Neuronal stem cell (in vitro differentiated cells): ENCODE results near the gene KIAA1549.

Experiments used
- DNase-seq: peaks from one replicate; pipeline ENCODE4 v3.0.0-alpha.2; 2013; ENCODE audit warnings: low spot score
- H2AFZ ChIP-seq: one replicate; pipeline ENCODE4 v1.6.1; 2013; ENCODE audit warnings: mild to moderate bottlenecking, low read length, inconsistent platforms
- H2AK5ac ChIP-seq: 2 replicates; pipeline ENCODE4 v1.6.1; 2013; ENCODE audit warnings: low read depth, mild to moderate bottlenecking, inconsistent platforms, low read length, moderate library complexity, mixed read lengths
- H2BK120ac ChIP-seq: 2 replicates; pipeline ENCODE4 v1.6.1; 2013; ENCODE audit warnings: low read depth, mild to moderate bottlenecking, inconsistent platforms, low read length, moderate library complexity, mixed read lengths
- H2BK12ac ChIP-seq: one replicate; pipeline ENCODE4 v1.6.1; 2013; ENCODE audit warnings: low read length, inconsistent platforms
- H2BK15ac ChIP-seq: 2 replicates; pipeline ENCODE4 v1.6.1; 2013; ENCODE audit warnings: mild to moderate bottlenecking, low read length, inconsistent platforms, mixed read lengths
- H2BK5ac ChIP-seq: one replicate; pipeline ENCODE4 v1.6.1; 2013; ENCODE audit warnings: inconsistent platforms, mild to moderate bottlenecking, low read length, moderate library complexity
- H3K14ac ChIP-seq: one replicate; pipeline ENCODE4 v1.6.1; 2013; ENCODE audit warnings: low read length, inconsistent platforms
- H3K18ac ChIP-seq: 2 replicates; pipeline ENCODE4 v1.6.1; 2013; ENCODE audit warnings: low read length, inconsistent platforms
- H3K23ac ChIP-seq: 2 replicates; pipeline ENCODE4 v1.6.1; 2013; ENCODE audit warnings: low read depth, mild to moderate bottlenecking, mixed read lengths, low read length, inconsistent platforms; ENCODE audit not compliant: poor library complexity
- H3K27ac ChIP-seq: replicated peaks from 3 replicates; pipeline ENCODE4 v1.5.1; 2013; ENCODE audit warnings: low read length, inconsistent platforms
- H3K27me3 ChIP-seq, 3 experiments: 2 replicates each; pipeline ENCODE4 v1.6.1; 2013; ENCODE audit warnings: low read length in 3 of 3, mild to moderate bottlenecking in 2 of 3, inconsistent platforms in 1 of 3, low read depth in 1 of 3, mixed read lengths in 1 of 3, moderate library complexity in 1 of 3; ENCODE audit not compliant: control insufficient read depth in 3 of 3, insufficient read depth in 3 of 3
- H3K36me3 ChIP-seq, 2 donors: replicated peaks in 1 of 2; 2 replicates each; pipeline ENCODE4 v1.6.1; 2013; ENCODE audit warnings: low read length in 2 of 2; ENCODE audit not compliant: control insufficient read depth in 2 of 2, insufficient read depth in 2 of 2
- H3K4ac ChIP-seq: 2 replicates; pipeline ENCODE4 v1.6.1; 2013; ENCODE audit warnings: inconsistent platforms, mild to moderate bottlenecking, low read length, moderate library complexity
- H3K4me1 ChIP-seq, 2 donors: 1 replicate in 1 of 2; 2 replicates in 1 of 2; pipeline ENCODE4 v1.6.1; 2013; ENCODE audit warnings: low read length in 2 of 2, low read depth in 1 of 2; ENCODE audit not compliant: control insufficient read depth in 2 of 2, insufficient read depth in 1 of 2
- H3K4me2 ChIP-seq: one replicate; pipeline ENCODE4 v1.6.1; 2013; ENCODE audit warnings: mild to moderate bottlenecking, low read length, inconsistent platforms; ENCODE audit not compliant: insufficient read depth, poor library complexity, severe bottlenecking
- H3K4me3 ChIP-seq, 2 donors: 2 replicates each; pipeline ENCODE4 v1.5.1; 2013; ENCODE audit warnings: low read length in 2 of 2, mild to moderate bottlenecking in 2 of 2, inconsistent platforms in 1 of 2, moderate library complexity in 1 of 2
- H3K79me1 ChIP-seq: one replicate; pipeline ENCODE4 v1.6.1; 2013; ENCODE audit warnings: low read depth, mild to moderate bottlenecking, inconsistent platforms, low read length, moderate library complexity
- H3K9ac ChIP-seq: one replicate; pipeline ENCODE4 v1.6.1; 2013; ENCODE audit warnings: mild to moderate bottlenecking, low read depth, low read length, inconsistent platforms; ENCODE audit not compliant: poor library complexity
- H3K9me3 ChIP-seq, 2 donors: replicated peaks in 1 of 2; 2 replicates each; pipeline versions ENCODE3 to v1.6.1; 2013; ENCODE audit warnings: low read length in 2 of 2, mild to moderate bottlenecking in 2 of 2, inconsistent platforms in 1 of 2, low read depth in 1 of 2, mixed read lengths in 1 of 2, moderate library complexity in 1 of 2; ENCODE audit not compliant: control insufficient read depth in 2 of 2, insufficient read depth in 1 of 2
- H4K8ac ChIP-seq: one replicate; pipeline ENCODE4 v1.6.1; 2013; ENCODE audit warnings: low read depth, mild to moderate bottlenecking, inconsistent platforms, low read length, moderate library complexity
- H4K91ac ChIP-seq: one replicate; pipeline ENCODE4 v1.6.1; 2013; ENCODE audit warnings: low read length, low read depth, mild to moderate bottlenecking, inconsistent platforms; ENCODE audit not compliant: poor library complexity
- WGBS, 2 donors: extraction: QIAGEN DNeasy Blood & Tissue Kit; methylation state at CpG; one replicate each; pipeline ENCODE4 v1.1.7; 2013; ENCODE audit warnings: missing lambda C conversion rate in 2 of 2, mixed read lengths in 1 of 2; ENCODE audit not compliant: insufficient read length in 2 of 2, insufficient replicate concordance in 1 of 2; ENCODE audit errors: extremely low coverage in 2 of 2; 5-methylcytosine and 5-hydroxymethylcytosine counted together

The KIAA1549 gene

DNA sequence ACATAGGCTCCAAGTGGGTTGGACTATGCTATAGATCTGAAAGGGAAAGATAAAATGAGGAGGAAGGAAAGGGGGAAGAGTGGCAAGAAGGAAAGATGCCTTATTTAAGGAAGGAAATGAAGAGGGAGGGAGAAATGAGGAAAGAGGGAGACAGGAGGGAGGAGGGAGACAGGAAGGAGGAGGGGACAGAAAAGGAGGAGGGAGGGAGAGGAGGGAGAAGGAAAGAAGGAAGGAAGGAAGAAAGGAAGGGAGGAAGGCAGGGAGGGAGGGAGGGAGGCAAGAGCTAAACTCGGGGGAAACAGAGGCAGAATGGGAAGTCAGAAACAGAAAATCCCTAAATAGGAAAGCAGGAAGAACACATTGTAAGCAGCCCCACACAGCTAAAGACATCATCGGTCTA lies 67.4 kb downstream of the KIAA1549 start:
- no CpG with 5 or more reads among the region's 2 CpGs for WGBS, 2 donors
- H3K4ac ChIP-seq: no peak overlapping the region
- H3K23ac ChIP-seq: no peak overlapping the region
- no peak overlapping the region for H2BK15ac ChIP-seq
- no peak overlapping the region for H3K14ac ChIP-seq
- H3K27ac ChIP-seq: no peak overlapping the region
- H2BK5ac ChIP-seq: no peak overlapping the region
- H3K9ac ChIP-seq: no peak overlapping the region
- no peak for DNase-seq
- no peak overlapping the region for H4K8ac ChIP-seq
- peaks cover 37 to 87% of the 10 kb centered on the region in 2 donors for H3K36me3 ChIP-seq
- no peaks in the 10 kb centered on the region for H3K4me1 ChIP-seq
- H3K27me3 ChIP-seq: no peaks in the 10 kb centered on the region
- H3K4me3 ChIP-seq: no peak overlapping the region
- no peak overlapping the region for H3K4me2 ChIP-seq
- no peak overlapping the region for H2AFZ ChIP-seq
- H2BK120ac ChIP-seq: no peak overlapping the region
- no peak overlapping the region for H4K91ac ChIP-seq
- no peak overlapping the region for H2AK5ac ChIP-seq
- H2BK12ac ChIP-seq: no peak overlapping the region
- no peak overlapping the region for H3K18ac ChIP-seq
- no peaks in the 10 kb centered on the region for H3K79me1 ChIP-seq
- H3K9me3 ChIP-seq: peaks cover 0 to 14% of the 10 kb centered on the region in 2 donors

DNA sequence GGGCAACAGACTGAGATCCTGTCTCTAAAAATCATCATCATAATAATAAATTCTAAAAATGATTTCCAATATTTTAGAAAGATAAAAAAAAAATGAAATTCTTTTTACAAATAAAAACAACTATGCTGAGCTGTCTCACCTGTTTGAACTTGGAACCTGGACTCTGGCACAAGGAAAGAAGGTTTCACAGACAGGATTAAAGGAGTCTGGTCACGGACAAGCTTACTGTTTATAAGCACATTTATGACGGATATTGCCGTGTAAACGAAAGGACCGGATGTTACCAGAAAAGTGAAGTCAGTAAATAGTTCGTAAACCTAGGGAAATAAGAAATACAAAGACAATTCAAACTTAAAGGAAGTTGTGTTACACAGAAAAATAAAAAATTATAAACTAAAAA lies 70.2 kb downstream of the KIAA1549 start:
- Histone ChIP-seq H3K79me1 (no peaks in the 10 kb centered on the region), H3K18ac (no peak overlapping the region), H3K27ac (no peak overlapping the region), H3K36me3 (peaks cover 22 to 87% of the 10 kb centered on the region in 2 donors), H4K8ac (no peak overlapping the region), H2AFZ (no peak overlapping the region), H2BK15ac (no peak overlapping the region), H2AK5ac (no peak overlapping the region), H2BK5ac (no peak overlapping the region), H2BK120ac (no peak overlapping the region), H4K91ac (no peak overlapping the region), H3K4me1 (no peaks in the 10 kb centered on the region), H3K14ac (no peak overlapping the region), H3K9me3 (peaks cover 0 to 12% of the 10 kb centered on the region in 2 donors), H3K4ac (no peak overlapping the region), H3K23ac (no peak overlapping the region), H2BK12ac (no peak overlapping the region), H3K4me2 (no peak overlapping the region), H3K4me3 (no peak overlapping the region), H3K9ac (no peak overlapping the region), H3K27me3 (no peaks in the 10 kb centered on the region)
- WGBS, 2 donors: no CpG with 5 or more reads among the region's 6 CpGs
- no peak for DNase-seq

DNA sequence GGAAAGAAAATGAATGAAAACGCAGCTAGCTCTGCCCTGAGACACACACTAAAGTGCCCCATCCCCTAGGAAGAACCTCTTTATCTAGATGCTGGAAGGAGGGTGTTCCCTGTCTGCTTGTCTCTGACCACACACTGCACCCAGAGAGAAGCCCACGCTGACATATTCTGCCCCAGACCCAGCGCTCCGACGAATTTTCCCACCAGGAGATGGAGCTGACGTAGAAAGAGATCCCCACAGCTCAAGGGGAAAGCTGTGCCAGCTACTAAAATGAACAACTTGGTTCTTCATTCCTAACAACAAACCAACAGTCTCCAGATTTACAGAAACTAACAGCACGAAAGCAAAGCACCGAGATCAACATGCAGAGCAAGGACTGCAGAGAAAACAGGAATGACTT lies 73.3 kb downstream of the KIAA1549 start:
- Histone ChIP-seq H3K23ac (no peak overlapping the region), H2AFZ (no peak overlapping the region), H4K91ac (no peak overlapping the region), H3K36me3 (peaks cover 24 to 95% of the 10 kb centered on the region in 2 donors), H3K79me1 (no peaks in the 10 kb centered on the region), H2AK5ac (no peak overlapping the region), H2BK12ac (no peak overlapping the region), H3K27me3 (no peaks in the 10 kb centered on the region), H3K4me3 (no peak overlapping the region), H4K8ac (no peak overlapping the region), H2BK120ac (no peak overlapping the region), H3K9me3 (peaks cover 0 to 7% of the 10 kb centered on the region in 2 donors), H3K27ac (no peak overlapping the region), H2BK15ac (no peak overlapping the region), H3K18ac (no peak overlapping the region), H3K9ac (no peak overlapping the region), H3K4me2 (no peak overlapping the region), H3K14ac (no peak overlapping the region), H2BK5ac (no peak overlapping the region), H3K4ac (no peak overlapping the region), H3K4me1 (no peaks in the 10 kb centered on the region)
- no CpG with 5 or more reads among the region's 8 CpGs for WGBS, 2 donors
- DNase-seq: no peak

DNA sequence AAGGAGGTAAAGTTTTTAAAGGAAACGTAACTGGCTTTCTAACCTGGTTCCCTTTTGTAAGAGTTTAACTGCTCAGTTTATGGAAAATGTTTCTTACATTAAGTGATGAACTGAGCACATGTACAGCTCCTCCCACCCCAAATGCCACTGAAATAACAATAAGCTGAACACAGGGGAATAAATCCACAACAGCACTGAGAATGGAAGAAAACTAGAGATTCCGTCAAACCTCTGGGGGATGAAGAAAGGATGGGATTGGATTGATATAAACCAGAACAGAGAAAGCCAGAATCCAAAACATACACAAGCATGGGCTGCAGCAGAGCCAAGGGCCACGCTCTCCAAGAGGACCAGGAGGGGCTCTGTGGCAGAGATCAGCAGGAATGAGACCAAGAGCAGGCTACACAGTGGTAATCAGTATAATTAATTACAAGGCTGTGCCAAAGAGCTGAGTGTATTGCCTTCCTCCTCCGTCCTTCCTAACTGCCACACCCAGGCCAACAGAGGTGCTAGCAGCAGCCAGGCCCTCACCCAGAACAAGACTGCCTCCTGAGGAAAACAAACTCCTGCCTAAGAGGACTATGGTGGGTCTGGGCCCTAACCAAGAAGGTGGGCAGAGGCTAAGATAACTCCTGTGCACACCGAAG lies 73.9 kb downstream of the KIAA1549 start:
- no peak overlapping the region for H3K23ac ChIP-seq
- H3K4me3 ChIP-seq: no peak overlapping the region
- H3K9me3 ChIP-seq: peaks cover 0 to 5% of the 10 kb centered on the region in 2 donors
- H2AK5ac ChIP-seq: no peak overlapping the region
- no peak overlapping the region for H4K91ac ChIP-seq
- no peaks in the 10 kb centered on the region for H3K79me1 ChIP-seq
- H3K4ac ChIP-seq: no peak overlapping the region
- H2BK15ac ChIP-seq: no peak overlapping the region
- no peak overlapping the region for H3K14ac ChIP-seq
- no peaks in the 10 kb centered on the region for H3K4me1 ChIP-seq
- DNase-seq: no peak
- no peak overlapping the region for H3K27ac ChIP-seq
- H2BK120ac ChIP-seq: no peak overlapping the region
- H3K36me3 ChIP-seq: peaks cover 22 to 97% of the 10 kb centered on the region in 2 donors
- no peak overlapping the region for H2BK12ac ChIP-seq
- no CpG with 5 or more reads among the region's 5 CpGs for WGBS, 2 donors
- no peak overlapping the region for H2BK5ac ChIP-seq
- H3K9ac ChIP-seq: no peak overlapping the region
- no peak overlapping the region for H2AFZ ChIP-seq
- H3K27me3 ChIP-seq: no peaks in the 10 kb centered on the region
- H3K18ac ChIP-seq: no peak overlapping the region
- H3K4me2 ChIP-seq: no peak overlapping the region
- H4K8ac ChIP-seq: no peak overlapping the region
